Thymus (tissue), 11 donors: Measurements from ENCODE around the gene DYNC2H1. TPM values are rescaled to one million over a fixed set of nuclear protein-coding genes. Genes with fewer than 3 reads are reported as not detected.

Source experiments
- DNase-seq, 9 donors: peaks; one replicate each; pipeline ENCODE4 v3.0.0-alpha.2; 2013; ENCODE audit warnings: low spot score in 9 of 9, low read depth in 6 of 9, missing footprints in 1 of 9
- H3K27ac ChIP-seq, 2 donors: one replicate each; pipeline ENCODE4 v1.5.1; 2013; ENCODE audit warnings: control low read depth in 1 of 2, low read depth in 1 of 2, low read length in 1 of 2, mild to moderate bottlenecking in 1 of 2, moderate library complexity in 1 of 2
- H3K27me3 ChIP-seq, 2 donors: one replicate each; pipeline ENCODE4 v1.5.1; 2013; ENCODE audit warnings: low read length in 1 of 2; ENCODE audit not compliant: control insufficient read depth in 2 of 2, insufficient read depth in 1 of 2
- H3K36me3 ChIP-seq, 2 donors: one replicate each; pipeline ENCODE4 v1.5.1; 2013; ENCODE audit warnings: low read length in 1 of 2, mild to moderate bottlenecking in 1 of 2, moderate library complexity in 1 of 2; ENCODE audit not compliant: control insufficient read depth in 2 of 2, insufficient read depth in 2 of 2
- H3K4me1 ChIP-seq, 2 donors: one replicate each; pipeline ENCODE4 v1.5.1; 2013; ENCODE audit warnings: low read length in 2 of 2; ENCODE audit not compliant: control insufficient read depth in 2 of 2, insufficient read depth in 2 of 2
- H3K4me3 ChIP-seq, 2 donors: one replicate each; pipeline ENCODE4 v1.5.1; 2013; ENCODE audit warnings: low read length in 2 of 2, control low read depth in 1 of 2, mild to moderate bottlenecking in 1 of 2
- H3K9me3 ChIP-seq, 2 donors: one replicate each; pipeline ENCODE4 v1.5.1; 2013; ENCODE audit warnings: low read length in 1 of 2, mild to moderate bottlenecking in 1 of 2; ENCODE audit not compliant: control insufficient read depth in 2 of 2, insufficient read depth in 1 of 2
- WGBS: extraction: QIAGEN DNeasy Blood & Tissue Kit; methylation state at CpG from one replicate; pipeline ENCODE4 v1.1.7; 2013; 5-methylcytosine and 5-hydroxymethylcytosine counted together
- polyA plus RNA-seq: library from polyadenylated mRNA; stranded (reverse); fragments of 200-250 nt; gene quantifications from one replicate; pipeline ENCODE4 v1.2.3, GENCODE V29; 2013
- total RNA-seq: library from RNA; stranded (reverse); fragments of 120-200 nt; gene quantifications from one replicate; pipeline ENCODE4 v1.2.4, GENCODE V29; 2013
- donor health status: healthy.

Gene DYNC2H1
- total and polyA plus RNA-seq, 2 donors, result 5.5 to 13.6 TPM

DNA sequence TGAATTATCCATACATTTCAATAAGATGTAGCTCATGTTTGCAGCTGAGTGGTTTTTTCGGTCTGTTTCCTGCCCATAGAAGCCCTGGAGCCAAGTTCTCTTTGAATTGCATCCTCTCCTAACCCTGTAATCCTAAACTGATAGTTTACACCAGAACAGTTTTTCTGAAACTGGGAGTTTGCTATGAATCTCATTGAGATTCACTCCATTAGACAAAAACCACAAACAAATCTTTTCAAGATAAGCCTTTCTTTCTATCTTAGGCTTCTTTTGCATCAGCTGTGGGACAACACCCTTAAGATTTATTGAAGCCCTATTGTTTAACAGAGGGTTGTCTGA is 324.8 kb downstream of the DYNC2H1 start:
- DNase-seq, result no peak
- Histone ChIP-seq H3K4me1 (no peaks in the 10 kb centered on the region), H3K27me3 (no peaks in the 10 kb centered on the region), H3K36me3 (no peaks in the 10 kb centered on the region), H3K9me3 (no peaks in the 10 kb centered on the region), H3K27ac (no peak overlapping the region), H3K4me3 (no peak overlapping the region)
- WGBS, result 38% methylated on average over 1 of the region's 1 CpG

- H3K27me3 ChIP-seq, result no peaks in the 10 kb centered on the region
- H3K27ac ChIP-seq, result no peak overlapping the region
- no peaks in the 10 kb centered on the region for H3K4me1 ChIP-seq
- H3K9me3 ChIP-seq, result no peaks in the 10 kb centered on the region
- no peak for DNase-seq
- WGBS, result 90% methylated on average over 3 of the region's 3 CpGs
- no peak overlapping the region for H3K4me3 ChIP-seq
- no peaks in the 10 kb centered on the region for H3K36me3 ChIP-seq
Measured at GRCh38 chr11:103436131-103436770, 327.0 kb downstream of the DYNC2H1 start.

- WGBS, result 93% methylated on average over 5 of the region's 5 CpGs
- Histone ChIP-seq H3K4me3 (no peak overlapping the region), H3K9me3 (no peaks in the 10 kb centered on the region), H3K27me3 (no peaks in the 10 kb centered on the region), H3K27ac (no peak overlapping the region), H3K4me1 (no peaks in the 10 kb centered on the region), H3K36me3 (no peaks in the 10 kb centered on the region)
- DNase-seq, result no peak
Measured at GRCh38 chr11:103441021-103441420, 331.8 kb downstream of the DYNC2H1 start.

GRCh38 chr11:103448966-103449365 is 339.7 kb downstream of the DYNC2H1 start:
- Histone ChIP-seq H3K9me3 (no peaks in the 10 kb centered on the region), H3K4me3 (no peak overlapping the region), H3K27me3 (no peaks in the 10 kb centered on the region), H3K27ac (no peak overlapping the region), H3K4me1 (no peaks in the 10 kb centered on the region), H3K36me3 (no peaks in the 10 kb centered on the region)
- 85% methylated on average over 3 of the region's 3 CpGs for WGBS
- DNase-seq, result no peak

DNA sequence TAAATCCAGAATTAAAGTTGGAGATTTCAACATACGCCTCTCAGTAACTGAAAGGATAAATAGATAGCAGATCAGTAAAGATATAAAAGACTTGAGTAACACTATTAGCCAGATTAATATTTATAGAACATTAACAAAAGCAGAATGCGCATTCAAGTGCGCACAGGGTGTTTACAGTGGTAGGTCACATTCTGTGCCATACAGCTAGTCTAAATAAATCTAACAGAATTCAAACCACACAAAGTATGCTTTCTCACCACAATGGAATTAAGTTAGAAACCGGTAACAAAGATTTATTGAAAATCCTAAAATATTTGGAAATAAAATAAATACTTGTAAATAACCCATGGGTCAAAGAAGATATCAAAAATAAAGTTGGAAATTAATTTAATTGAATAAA is 341.0 kb downstream of the DYNC2H1 start:
- no peak overlapping the region for H3K27ac ChIP-seq
- no peaks in the 10 kb centered on the region for H3K27me3 ChIP-seq
- DNase-seq, result no peak
- no peak overlapping the region for H3K4me3 ChIP-seq
- 99% methylated on average over 4 of the region's 4 CpGs for WGBS
- H3K4me1 ChIP-seq, result no peaks in the 10 kb centered on the region
- H3K9me3 ChIP-seq, result no peaks in the 10 kb centered on the region
- H3K36me3 ChIP-seq, result no peaks in the 10 kb centered on the region

GRCh38 chr11:103453126-103453525 is 343.9 kb downstream of the DYNC2H1 start:
- 88% methylated on average over 3 of the region's 3 CpGs for WGBS
- Histone ChIP-seq H3K36me3 (no peaks in the 10 kb centered on the region), H3K9me3 (no peaks in the 10 kb centered on the region)

GRCh38 chr11:103453915-103454709 is 344.9 kb downstream of the DYNC2H1 start:
- no peaks in the 10 kb centered on the region for H3K36me3 ChIP-seq
- DNase-seq, result no peak
- no peak overlapping the region for H3K4me3 ChIP-seq
- H3K27me3 ChIP-seq, result no peaks in the 10 kb centered on the region
- no peaks in the 10 kb centered on the region for H3K4me1 ChIP-seq
- H3K9me3 ChIP-seq, result no peaks in the 10 kb centered on the region
- H3K27ac ChIP-seq, result no peak overlapping the region
- 96% methylated on average over 4 of the region's 4 CpGs for WGBS

More at GRCh38 chr11:103453126-103453525, 343.9 kb downstream of the DYNC2H1 start:
- H3K4me1 ChIP-seq, result no peaks in the 10 kb centered on the region
- DNase-seq, result no peak
- H3K27me3 ChIP-seq, result no peaks in the 10 kb centered on the region
- H3K27ac ChIP-seq, result no peak overlapping the region
- no peak overlapping the region for H3K4me3 ChIP-seq

GRCh38 chr11:103464420-103464819 is 355.2 kb downstream of the DYNC2H1 start:
- no peaks in the 10 kb centered on the region for H3K27me3 ChIP-seq
- DNase-seq, result no peak
- no peak overlapping the region for H3K27ac ChIP-seq
- H3K9me3 ChIP-seq, result no peaks in the 10 kb centered on the region
- no peaks in the 10 kb centered on the region for H3K36me3 ChIP-seq
- no peak overlapping the region for H3K4me3 ChIP-seq
- WGBS, result 100% methylated on average over 1 of the region's 1 CpG
- no peaks in the 10 kb centered on the region for H3K4me1 ChIP-seq

- no peaks in the 10 kb centered on the region for H3K36me3 ChIP-seq
- H3K27me3 ChIP-seq, result no peaks in the 10 kb centered on the region
- H3K4me1 ChIP-seq, result no peaks in the 10 kb centered on the region
- H3K9me3 ChIP-seq, result no peaks in the 10 kb centered on the region
- WGBS, result 84% methylated on average over 3 of the region's 3 CpGs
- no peak for DNase-seq
- H3K27ac ChIP-seq, result no peak overlapping the region
- no peak overlapping the region for H3K4me3 ChIP-seq
Measured at GRCh38 chr11:103465555-103466140, 356.4 kb downstream of the DYNC2H1 start.
